HEK293 (cell line): ENCODE results near the gene SIGMAR1.

Source experiments
- BCL11A ChIP-seq: fragments of 450-650 bp; formaldehyde crosslinking; IDR thresholded peaks from 2 replicates; pipeline ENCODE4 v1.5.1; 2016; ENCODE audit warnings: low read depth, missing biosample characterization, missing genetic modification characterization
- CTCF ChIP-seq: fragments of 450-650 bp; formaldehyde crosslinking; IDR thresholded peaks from 2 replicates; pipeline ENCODE4 v1.5.1; 2016; ENCODE audit warnings: missing biosample characterization, missing genetic modification characterization
- PRDM10 ChIP-seq: fragments of 450-650 bp; formaldehyde crosslinking; IDR thresholded peaks from 2 replicates; pipeline ENCODE4 v1.5.1; 2016; ENCODE audit warnings: missing biosample characterization, missing genetic modification characterization
- TCF7L2 ChIP-seq: IDR thresholded peaks from 2 replicates; pipeline ENCODE4 v1.6.1; 2011; ENCODE audit warnings: low read depth, mild to moderate bottlenecking, inconsistent platforms, low read length, moderate library complexity, borderline replicate concordance
- ZBTB8A ChIP-seq: fragments of 450-650 bp; formaldehyde crosslinking; IDR thresholded peaks from 2 replicates; pipeline ENCODE4 v1.5.1; 2016; ENCODE audit warnings: missing biosample characterization, missing genetic modification characterization
- ZNF148 ChIP-seq: fragments of 450-650 bp; formaldehyde crosslinking; IDR thresholded peaks from 2 replicates; pipeline ENCODE4 v1.5.0; 2017; ENCODE audit warnings: missing biosample characterization, missing genetic modification characterization, borderline replicate concordance
- ZNF423 ChIP-seq: fragments of 450-650 bp; formaldehyde crosslinking; IDR thresholded peaks from 2 replicates; pipeline ENCODE4 v1.5.1; 2016; ENCODE audit warnings: missing biosample characterization, missing genetic modification characterization

- TF ChIP-seq CTCF (tag by site-specific recombination), result no peak
- no peak for TF ChIP-seq TCF7L2
- TF ChIP-seq ZNF423 (tag by site-specific recombination), result no peak
- TF ChIP-seq ZNF148 (tag by site-specific recombination), result no peak
- no peak for TF ChIP-seq PRDM10 (tag by site-specific recombination)
- no peak for TF ChIP-seq BCL11A (tag by site-specific recombination)
- TF ChIP-seq ZBTB8A (tag by site-specific recombination), result no peak
Measured at GRCh38 chr9:34644766-34645314, 7.3 kb upstream of the SIGMAR1 start.
